Fibroblast of skin of right quadriceps (primary cell): Measurements from ENCODE around the gene DKK3.

Source experiments
- DNase-seq: peaks from one replicate; pipeline ENCODE4 v3.0.0-alpha.2; 2013

Gene DKK3

GRCh38 chr11:12029738-12030363 is 21.4 kb upstream of the DKK3 start:
- DNase-seq, result peak; percentile 71

DNA sequence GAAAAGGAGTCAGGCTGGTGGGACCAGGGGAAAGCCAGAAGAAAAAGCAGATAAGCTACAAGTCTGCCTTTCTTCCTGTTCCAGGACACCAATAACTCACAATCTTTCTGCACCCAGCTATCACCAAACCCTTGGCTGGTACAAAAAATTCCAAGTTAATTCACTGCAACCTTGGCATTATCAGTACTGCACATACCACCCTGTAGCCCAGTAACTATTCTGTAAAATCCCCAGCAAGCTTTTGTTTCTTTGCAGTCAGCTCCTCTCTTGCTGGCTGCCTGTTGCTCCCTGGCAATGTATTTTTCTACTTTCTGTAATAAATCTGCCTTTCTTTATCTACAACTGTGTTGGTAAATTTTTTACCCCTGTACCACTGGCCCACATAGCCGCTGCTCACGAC is 20.7 kb upstream of the DKK3 start:
- DNase-seq, result no peak

DNA sequence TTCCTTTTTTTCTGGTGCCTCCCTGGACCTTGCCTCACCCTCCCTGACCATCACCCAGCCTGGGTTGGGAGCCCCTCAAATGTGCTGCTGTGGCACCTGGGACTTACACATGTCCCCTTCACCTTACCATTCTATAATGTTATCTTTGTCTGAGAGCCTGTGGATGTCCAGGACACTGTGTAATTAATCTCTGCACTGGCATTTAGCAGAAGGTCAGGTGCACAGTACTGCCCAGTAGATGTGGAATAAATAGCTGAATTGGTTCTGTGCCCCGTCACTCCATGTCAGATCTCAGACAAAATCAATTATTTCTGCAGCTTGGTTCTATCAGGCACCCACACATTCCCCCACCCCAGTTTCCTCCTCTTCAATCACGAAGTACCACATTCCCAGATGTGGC is 19.9 kb upstream of the DKK3 start:
- no peak for DNase-seq

- no peak for DNase-seq
Measured at GRCh38 chr11:12026331-12027211, 18.1 kb upstream of the DKK3 start.

GRCh38 chr11:12024254-12024926 is 16.0 kb upstream of the DKK3 start:
- DNase-seq, result no peak

DNA sequence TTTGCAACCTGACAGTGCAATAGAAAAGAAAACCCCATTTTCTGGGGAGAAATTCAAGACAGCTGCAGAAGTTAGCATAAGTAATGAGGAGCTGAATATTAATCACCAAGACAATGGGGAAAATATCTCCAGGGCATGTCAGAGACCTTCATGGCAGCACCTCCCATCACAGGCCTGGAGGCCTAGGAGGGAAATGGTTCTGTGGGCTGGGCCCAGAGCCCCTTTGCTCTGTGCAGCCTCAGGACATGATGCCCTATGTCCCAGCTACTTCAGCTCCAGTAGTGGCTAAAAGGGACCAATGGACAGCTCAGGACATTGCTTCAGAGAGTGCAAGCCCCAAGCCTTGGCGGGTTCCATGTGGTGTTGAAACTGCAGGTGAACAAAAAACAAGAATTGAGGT is 14.6 kb upstream of the DKK3 start:
- DNase-seq, result no peak

DNA sequence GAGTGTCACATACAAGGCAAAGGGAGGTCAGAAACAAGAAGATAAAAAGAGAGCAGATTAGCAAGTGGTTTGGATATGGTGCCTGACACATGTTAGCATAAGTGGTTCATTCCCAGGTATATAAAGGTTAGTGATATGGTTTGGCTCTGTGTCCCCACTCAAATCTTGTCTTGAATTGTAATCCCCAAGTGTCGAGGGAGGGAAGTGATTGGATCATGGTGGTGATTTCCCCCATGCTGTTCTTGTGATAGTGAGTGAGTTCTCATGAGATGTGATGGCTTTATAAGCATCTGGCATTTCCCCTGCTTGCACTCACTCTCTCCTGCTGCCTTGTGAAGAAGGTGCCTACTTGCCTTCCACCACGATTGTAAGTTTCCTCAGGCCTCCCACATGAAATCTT is 12.1 kb upstream of the DKK3 start:
- no peak for DNase-seq

- no peak for DNase-seq
Measured at GRCh38 chr11:12019866-12020416, 11.5 kb upstream of the DKK3 start.

DNA sequence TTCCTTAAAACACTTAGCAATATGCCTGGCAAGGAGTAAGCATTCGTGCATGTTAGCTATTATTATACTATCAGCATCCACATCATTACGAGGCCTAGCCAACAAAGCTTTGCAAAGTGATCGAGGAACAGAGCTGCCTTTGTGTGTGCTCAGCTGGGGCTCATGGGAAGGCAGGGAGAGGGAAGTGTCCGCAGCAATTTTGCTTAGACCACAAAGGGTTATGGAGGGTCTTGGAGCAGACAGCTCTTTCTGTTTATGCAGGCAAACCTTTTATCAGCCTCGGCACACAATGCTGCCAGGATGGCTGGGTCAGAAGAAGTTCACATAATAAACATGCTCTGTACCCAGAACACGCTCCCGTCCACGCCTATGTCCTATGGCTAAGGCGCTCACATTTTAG is 10.9 kb upstream of the DKK3 start:
- peak; percentile 30 for DNase-seq

DNA sequence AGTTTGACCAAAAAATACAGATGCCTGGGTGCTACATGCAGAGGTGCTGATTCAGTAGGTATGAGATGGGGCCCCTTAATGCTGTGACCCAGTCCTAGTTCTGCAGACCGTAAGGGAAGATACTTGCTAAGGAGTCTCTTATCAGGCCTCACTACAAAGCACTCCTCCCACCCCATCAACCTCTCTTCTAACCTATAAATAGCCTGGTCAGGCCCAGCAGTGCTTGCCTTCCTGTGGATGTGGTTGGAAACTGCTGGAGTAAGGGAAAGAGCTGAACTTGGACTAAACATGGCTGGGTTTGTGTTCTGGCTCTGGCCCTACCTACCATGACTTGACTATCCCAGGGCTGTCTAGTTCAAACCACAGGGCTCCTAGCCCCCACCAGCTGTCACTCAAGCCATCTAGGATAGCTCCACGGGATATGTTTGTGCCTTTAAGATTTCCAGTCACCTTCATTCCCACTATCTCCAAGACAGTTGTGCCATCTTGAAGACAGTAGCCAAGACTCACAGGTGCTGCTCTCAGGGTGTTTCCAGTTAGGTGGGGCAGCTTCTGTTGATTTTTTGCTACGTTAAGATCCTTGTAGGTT is 9.5 kb upstream of the DKK3 start:
- DNase-seq, result no peak

- DNase-seq, result peak; percentile 71
Measured at GRCh38 chr11:12017243-12017678, 8.8 kb upstream of the DKK3 start.

DNA sequence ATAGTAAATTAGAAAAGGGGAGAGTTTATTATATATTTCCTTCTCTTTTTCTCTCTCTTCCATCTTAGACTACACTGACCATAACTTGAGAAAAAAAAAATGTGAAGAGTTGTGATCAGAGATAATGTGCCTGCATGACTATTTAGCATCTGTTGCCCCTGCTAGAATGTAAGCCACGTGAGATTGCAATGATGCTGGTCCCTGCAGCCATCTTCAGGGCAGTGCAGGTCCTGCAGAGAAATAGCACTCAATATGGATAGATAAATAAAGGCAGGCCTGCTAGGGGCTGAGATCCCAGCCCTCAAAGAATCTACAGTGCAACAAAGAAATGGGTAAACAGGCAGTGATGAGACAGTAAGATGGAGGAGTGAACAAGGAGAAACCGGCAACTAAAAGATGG is 7.8 kb upstream of the DKK3 start:
- DNase-seq, result no peak

- DNase-seq, result no peak
Measured at GRCh38 chr11:12015486-12015885, 7.1 kb upstream of the DKK3 start.

DNA sequence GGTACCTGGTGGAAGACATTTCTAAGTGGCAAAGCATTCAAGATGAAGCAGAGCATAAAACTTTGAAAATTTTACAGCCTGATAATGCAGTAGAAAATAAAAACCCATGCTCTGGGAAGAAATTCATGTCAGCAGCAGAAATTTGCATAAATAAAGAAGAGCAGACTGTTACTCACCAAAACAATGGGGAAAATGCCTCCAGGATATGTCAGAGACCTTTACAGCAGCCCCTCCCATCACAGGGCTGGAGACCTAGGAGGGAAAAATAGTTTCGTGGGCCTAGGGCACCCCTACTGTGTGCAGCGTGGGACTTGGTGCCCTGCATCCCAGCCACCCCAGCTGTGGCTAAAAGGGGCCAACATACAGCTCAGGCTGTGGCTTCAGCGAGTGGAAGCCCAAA is 5.4 kb upstream of the DKK3 start:
- DNase-seq, result no peak

DNA sequence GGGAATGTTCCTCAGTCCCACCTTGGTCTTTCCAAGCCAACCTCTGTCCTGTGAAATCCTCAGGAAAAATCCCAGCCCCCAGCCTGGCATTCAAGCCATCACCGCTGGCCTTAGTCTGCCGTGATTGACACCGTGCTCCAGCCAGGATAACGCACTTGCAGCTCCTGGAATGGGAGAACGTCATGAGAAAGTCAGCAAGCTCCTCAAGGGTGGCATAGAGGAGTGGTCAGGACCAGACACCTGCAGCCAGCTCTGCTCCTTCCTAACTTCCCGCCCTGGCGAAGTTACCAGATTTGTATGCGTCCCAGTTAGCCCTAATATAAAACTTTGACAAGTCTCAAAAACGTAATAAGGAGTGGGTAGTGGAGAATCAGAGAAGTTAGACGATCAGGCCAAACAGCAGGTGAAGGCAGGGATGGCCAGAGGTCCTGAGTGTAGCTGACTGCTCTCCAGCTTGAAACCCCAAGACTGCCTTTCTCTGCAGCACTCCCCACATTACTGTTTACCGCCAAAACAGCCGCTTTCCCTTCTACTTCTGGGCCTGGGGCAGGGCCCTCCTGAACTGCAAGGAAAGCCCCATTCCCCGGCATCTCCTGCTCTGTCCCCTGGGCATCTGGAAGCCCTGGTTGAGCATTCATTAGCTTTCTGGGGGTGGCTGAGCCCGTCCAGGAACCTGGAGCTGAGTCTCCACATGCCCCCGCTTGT is 1.3 kb upstream of the DKK3 start:
- no peak for DNase-seq

GRCh38 chr11:12008790-12009616 is 577 bp upstream of the DKK3 start:
- peak; percentile 52 for DNase-seq

GRCh38 chr11:12007230-12007593 is 1.2 kb downstream of the DKK3 start:
- DNase-seq, result no peak

DNA sequence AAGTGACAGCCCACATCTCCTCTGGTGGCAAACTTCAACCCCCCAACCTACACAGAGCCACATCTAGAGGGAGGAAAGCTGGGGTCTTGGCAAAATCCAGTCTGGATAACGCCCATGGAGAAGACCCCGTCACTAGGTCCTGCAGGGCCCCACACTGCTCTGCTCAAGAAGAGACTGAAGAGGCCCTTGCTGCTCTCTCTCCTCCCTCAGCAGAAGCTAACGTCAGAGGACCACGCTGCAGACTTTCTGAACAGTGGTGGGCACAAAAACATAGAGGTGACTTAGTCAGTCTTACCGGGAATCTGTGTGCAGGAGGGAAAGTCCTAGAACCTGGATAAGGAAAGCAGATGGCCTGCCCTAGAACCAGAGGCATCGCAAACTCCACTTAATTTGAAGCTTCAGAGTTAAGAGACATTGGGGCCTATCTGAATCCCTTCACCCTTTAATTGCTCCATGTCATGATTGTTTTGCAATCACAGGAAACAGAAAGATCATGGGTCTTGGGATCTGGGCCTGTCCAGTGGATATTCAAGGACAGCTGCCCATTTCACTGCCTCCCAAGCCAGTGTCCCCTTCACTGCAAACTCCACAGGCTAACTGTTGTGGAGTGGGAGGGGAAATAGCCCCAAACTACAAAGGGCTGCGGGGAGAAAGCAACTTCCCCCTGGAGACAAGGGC is 1.7 kb downstream of the DKK3 start:
- no peak for DNase-seq

DNA sequence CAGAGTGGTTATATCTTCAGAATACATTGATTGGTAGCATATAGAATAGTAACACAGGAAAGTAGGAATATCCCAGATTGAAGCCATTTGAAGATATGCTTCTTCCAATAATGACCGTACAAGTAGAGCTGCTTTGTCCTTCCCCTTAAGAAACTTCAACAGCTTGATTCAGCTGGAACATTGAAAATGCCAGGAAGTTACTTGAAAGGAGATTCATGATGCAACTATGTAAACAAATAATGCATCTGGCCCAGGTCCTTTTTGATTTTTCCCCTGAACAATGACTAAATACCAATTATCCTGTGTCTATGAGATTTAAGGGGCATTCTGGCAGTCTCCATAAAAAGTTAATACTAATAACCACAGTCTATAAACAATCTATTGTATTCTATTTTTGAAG is 3.0 kb downstream of the DKK3 start:
- peak; percentile 65 for DNase-seq

GRCh38 chr11:12005061-12005460 is 3.4 kb downstream of the DKK3 start:
- no peak for DNase-seq

DNA sequence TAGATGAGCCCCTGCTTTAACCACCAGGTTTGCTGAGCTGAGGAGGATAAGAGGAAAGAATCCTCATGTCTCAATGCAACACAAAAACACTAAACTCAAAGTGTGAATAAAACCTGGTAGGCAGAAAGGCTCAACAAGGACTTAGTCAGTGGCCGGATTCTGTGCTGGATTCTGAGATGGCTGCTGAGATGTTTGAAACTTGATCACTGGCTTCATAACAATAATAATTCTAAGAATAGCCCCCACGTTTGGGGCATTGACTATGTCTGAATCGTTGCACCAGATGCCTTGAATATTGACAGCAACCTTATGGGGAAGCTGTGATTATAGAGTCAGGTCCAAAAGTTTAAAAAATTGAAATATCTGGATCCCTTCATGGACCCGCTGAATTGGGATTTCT is 4.6 kb downstream of the DKK3 start:
- no peak for DNase-seq
